ENCODE measurements around the gene LBHD1. TPM values are rescaled to one million over a fixed set of nuclear protein-coding genes. Genes with fewer than 3 reads are reported as not detected.
A peak's percentile ranks its signal among the peaks of the same experiment; 100 is the strongest.

LBHD1 gene
- total RNA-seq, 2 experiments from 2014 or later: 12.0 to 12.9 TPM

DNA sequence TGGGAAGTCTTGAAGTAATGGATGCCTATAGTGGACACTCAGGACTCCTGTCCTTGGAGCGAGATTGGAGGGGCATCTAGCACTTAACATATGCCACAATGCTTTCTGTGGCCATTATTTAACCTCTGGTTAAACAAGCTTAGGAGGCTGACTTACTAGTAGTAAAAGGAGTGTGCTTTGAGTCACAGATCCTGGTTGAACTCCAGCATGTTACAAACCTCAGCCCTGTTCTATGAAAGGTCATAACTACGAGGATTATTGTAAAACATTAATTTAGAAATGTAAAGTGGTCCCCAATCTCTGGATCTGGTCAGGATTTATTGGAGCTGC, 1.1 kb upstream of the LBHD1 start:
- peak overlapping the region; percentile 98 for H3K27ac Mint-ChIP-seq
- no peaks in the 10 kb centered on the region for H3K27me3 Mint-ChIP-seq
- H3K36me3 Mint-ChIP-seq (ENCODE audit: low read depth): peaks cover 63% of the 10 kb centered on the region
- ATAC-seq (no peak), DNase-seq (no peak)
- POLR2A ChIA-PET: interaction anchor here (0.7 to 21.7 kb wide), 14 partner anchors 7 to 184 kb away, joined by 3 to 263 read pairs (median 5); partner anchors contain the start of genes B3GAT3, BSCL2, C11orf98 and CSKMT
- H3K4me3 Mint-ChIP-seq: peak overlapping the region; percentile 91
- intact Hi-C loops (cut with micrococcal nuclease): no loop called here
- peaks cover 43% of the 10 kb centered on the region for H3K4me1 Mint-ChIP-seq (ENCODE audit: low read depth)
- CTCF ChIA-PET: interaction anchor here (1.0 to 3.9 kb wide), 6 partner anchors 12 to 248 kb away, joined by 3 to 19 read pairs (median 4); partner anchors contain the start of genes TUT1 and ZBTB3
- no peaks in the 10 kb centered on the region for H3K9me3 Mint-ChIP-seq
- TF ChIP-seq, protein P1, sequence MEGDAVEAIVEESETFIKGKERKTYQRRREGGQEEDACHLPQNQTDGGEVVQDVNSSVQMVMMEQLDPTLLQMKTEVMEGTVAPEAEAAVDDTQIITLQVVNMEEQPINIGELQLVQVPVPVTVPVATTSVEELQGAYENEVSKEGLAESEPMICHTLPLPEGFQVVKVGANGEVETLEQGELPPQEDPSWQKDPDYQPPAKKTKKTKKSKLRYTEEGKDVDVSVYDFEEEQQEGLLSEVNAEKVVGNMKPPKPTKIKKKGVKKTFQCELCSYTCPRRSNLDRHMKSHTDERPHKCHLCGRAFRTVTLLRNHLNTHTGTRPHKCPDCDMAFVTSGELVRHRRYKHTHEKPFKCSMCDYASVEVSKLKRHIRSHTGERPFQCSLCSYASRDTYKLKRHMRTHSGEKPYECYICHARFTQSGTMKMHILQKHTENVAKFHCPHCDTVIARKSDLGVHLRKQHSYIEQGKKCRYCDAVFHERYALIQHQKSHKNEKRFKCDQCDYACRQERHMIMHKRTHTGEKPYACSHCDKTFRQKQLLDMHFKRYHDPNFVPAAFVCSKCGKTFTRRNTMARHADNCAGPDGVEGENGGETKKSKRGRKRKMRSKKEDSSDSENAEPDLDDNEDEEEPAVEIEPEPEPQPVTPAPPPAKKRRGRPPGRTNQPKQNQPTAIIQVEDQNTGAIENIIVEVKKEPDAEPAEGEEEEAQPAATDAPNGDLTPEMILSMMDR (IDR thresholded peaks at IDR 0.05): no peak

DNA sequence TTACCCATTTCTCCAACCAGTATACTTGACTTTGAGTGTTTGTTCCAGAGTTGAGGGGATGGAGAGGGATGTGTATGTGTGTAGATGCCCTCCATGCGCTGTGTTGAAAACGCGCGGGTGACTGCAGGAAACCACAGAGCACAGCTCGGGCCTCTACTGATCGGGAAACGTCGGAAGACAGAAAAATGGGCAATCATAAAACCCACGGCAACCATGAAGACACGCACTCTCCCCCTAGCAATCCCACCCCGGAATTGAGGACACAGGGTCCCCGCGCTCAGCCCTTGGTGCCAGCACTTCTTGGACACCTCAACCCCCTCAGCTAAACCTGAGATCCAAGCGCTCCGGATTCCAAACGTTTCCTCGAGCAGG, 845 bp downstream of the LBHD1 start:
- Mint-ChIP-seq H3K27me3 (no peaks in the 10 kb centered on the region), H3K27ac (peak overlapping the region; percentile 98), H3K9me3 (no peaks in the 10 kb centered on the region), H3K4me3 (peak overlapping the region; percentile 91), H3K36me3 (ENCODE audit: low read depth) (peaks cover 64% of the 10 kb centered on the region), H3K4me1 (ENCODE audit: low read depth) (peaks cover 39% of the 10 kb centered on the region)
- DNase-seq (no peak), ATAC-seq (peak; percentile 2)
- intact Hi-C loops (cut with micrococcal nuclease): no loop called here
- CTCF ChIA-PET: interaction anchor here (0.7 to 3.9 kb wide), 10 partner anchors 10 to 247 kb away, joined by 3 to 19 read pairs (median 4); partner anchors contain the start of gene TUT1
- POLR2A ChIA-PET: interaction anchor here (0.8 to 21.7 kb wide), 30 partner anchors 8 to 269 kb away, joined by 3 to 263 read pairs (median 7); partner anchors contain the start of genes B3GAT3, BSCL2, EEF1G and GANAB
- TF ChIP-seq, protein P1 (IDR thresholded peaks at IDR 0.05): no peak

DNA sequence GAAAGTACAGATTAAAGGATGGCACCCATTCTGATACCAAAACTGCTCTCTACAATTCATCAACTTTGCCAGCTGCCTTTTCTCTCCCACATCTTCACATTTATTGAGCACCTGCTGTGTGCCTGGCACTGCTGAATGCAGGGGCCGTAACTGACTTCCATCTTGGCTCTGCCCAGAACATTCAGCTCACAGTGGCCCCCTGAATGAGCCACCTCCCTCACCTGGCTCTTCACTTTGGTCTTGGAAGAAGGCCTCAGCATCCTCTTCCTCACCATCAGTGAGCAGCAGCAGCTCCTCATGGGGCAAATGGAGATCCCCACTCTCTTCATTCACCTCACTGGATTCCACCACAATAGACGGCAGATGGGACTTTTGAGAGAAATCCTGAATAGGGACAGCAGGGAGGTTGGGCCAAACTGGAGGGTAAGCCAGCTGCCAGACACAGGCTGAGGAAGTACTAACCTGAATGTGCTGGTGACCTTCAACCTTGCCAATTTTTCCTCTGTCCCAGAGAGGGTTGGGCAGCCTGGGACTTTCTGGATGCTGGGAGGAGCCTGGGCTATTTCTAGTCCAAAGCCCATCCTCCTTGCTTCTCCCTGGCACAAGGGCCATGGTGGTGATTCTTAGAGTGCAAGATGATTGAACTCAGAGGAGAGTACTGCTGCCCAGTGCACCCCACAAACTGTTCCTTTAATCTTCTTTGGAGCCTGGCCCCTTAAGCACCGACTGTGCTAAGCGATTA, 2.5 kb downstream of the LBHD1 start:
- Mint-ChIP-seq H3K27ac (peak overlapping the region; percentile 98), H3K4me3 (peak overlapping the region; percentile 91), H3K27me3 (no peaks in the 10 kb centered on the region), H3K36me3 (ENCODE audit: low read depth) (peaks cover 70% of the 10 kb centered on the region), H3K9me3 (no peaks in the 10 kb centered on the region), H3K4me1 (ENCODE audit: low read depth) (peaks cover 36% of the 10 kb centered on the region)
- ChIA-PET POLR2A (interaction anchor here (0.7 to 21.7 kb wide), 10 partner anchors 10 to 213 kb away, joined by 3 to 263 read pairs (median 16); partner anchors contain the start of genes B3GAT3, GANAB, INTS5 and ROM1), CTCF (interaction anchor here (0.9 to 1.3 kb wide), 5 partner anchors 14 to 117 kb away, joined by 3 to 4 read pairs (median 4); partner anchors contain the start of gene TUT1)
- no peak for DNase-seq
- intact Hi-C loops (cut with micrococcal nuclease): loop anchor here (5.0 kb wide), 1 partner anchor 77 kb away; the partner anchor contains the start of gene TUT1
- no peak for ATAC-seq
- TF ChIP-seq, protein P1 (IDR thresholded peaks at IDR 0.05): no peak

DNA sequence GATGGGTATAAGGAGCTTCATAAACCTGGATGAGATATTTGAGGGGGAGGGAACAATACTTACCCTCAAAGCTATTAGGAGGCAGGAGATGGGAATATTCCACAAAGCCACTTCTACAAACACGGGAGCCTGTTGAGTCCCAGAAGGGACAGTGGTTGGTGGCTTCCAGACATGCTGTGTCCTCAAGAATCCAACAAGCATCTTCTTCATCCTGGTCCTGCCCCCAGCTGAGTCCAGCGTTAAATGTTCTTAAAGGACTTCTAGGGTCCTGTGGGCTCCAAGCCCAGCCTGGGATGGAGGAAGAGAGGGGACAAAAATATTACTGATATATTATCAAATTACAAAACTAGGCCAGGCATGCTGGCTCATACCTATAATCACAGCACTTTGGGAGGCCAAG, 4.6 kb downstream of the LBHD1 start:
- no peak for ATAC-seq

More for the DNA sequence above, 4.6 kb downstream of the LBHD1 start:
- Mint-ChIP-seq H3K4me1 (ENCODE audit: low read depth) (peaks cover 35% of the 10 kb centered on the region), H3K9me3 (no peaks in the 10 kb centered on the region), H3K36me3 (ENCODE audit: low read depth) (peaks cover 70% of the 10 kb centered on the region), H3K27me3 (no peaks in the 10 kb centered on the region), H3K4me3 (peak overlapping the region; percentile 98), H3K27ac (peak overlapping the region; percentile 92)
- no peak for DNase-seq
- POLR2A ChIA-PET: interaction anchor here (1.0 to 21.7 kb wide), 13 partner anchors 8 to 186 kb away, joined by 3 to 263 read pairs (median 9); partner anchors contain the start of genes B3GAT3, EML3, GANAB and INTS5
- intact Hi-C loops (cut with micrococcal nuclease): loop anchor here (5.0 kb wide), 1 partner anchor 75 kb away; the partner anchor contains the start of gene TUT1
- TF ChIP-seq, protein P1 (IDR thresholded peaks at IDR 0.05): no peak
- CTCF ChIA-PET: interaction anchor here (0.9 to 3.0 kb wide), 4 partner anchors 13 to 75 kb away, joined by 3 to 11 read pairs (median 6); no protein-coding TSS in a partner anchor

Data from activated CD8-positive, alpha-beta T cell treated with anti-CD3 and anti-CD28 coated beads for 36 hours (primary cell).